SKM-1 (cell line): ENCODE measurements around the gene JAK3.
"Not testable (repeated sequence)": the region's sequence is repeated elsewhere in the genome, so short reads cannot be mapped to it uniquely, and the experiment has no call there.

Experiments used
- DNase-seq: peaks from one replicate; lab custom pipeline; 2025; ENCODE audit not compliant: unreplicated experiment; lab: John Stamatoyannopoulos, UW

JAK3 gene

DNA sequence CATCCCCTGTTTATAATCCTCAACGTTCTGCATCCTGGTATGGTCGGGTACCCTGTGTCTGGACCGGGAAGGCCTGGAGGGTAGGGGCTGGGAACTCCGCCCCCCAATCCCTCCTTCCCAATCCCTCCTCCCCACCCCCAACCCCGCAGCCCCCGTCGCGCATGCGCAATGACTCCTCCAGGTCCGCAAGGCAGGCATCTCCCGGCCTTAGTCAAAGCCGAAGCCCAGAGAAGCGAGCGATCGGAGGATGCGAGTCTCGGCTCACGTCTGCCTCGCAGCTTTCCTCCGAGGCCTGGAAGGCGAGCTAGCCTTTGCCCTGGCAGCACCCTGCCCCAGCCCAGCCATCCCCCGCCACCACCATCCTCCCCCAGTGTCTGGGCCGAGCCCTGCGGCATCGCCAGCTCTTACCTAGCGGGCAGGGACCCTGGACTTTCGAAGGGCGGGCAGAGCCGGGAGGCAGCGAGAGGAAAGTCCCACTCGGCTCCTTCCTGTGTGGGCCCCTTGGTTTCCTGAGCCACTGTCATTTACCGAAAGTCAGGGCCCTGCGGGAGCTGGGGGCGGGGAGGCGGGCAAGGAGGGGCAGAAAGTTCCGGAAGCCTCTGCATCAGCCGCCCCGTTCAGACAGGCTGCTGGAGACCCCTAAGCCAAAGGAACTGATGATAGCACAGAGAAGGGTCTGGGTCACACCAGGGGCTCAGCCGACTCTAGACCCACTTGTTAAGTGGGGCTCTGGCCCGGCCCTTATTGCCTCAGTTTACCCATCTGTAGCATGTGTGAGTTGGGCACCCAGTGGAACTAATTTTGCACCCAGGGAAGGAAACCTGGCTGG lies at the start of gene JAK3:
JAK3 (minus strand) TSS at position 445 of the 829 bp plus-strand sequence. CDS start 3,565 bp downstream, outside the sequence.
- no peak for DNase-seq

DNA sequence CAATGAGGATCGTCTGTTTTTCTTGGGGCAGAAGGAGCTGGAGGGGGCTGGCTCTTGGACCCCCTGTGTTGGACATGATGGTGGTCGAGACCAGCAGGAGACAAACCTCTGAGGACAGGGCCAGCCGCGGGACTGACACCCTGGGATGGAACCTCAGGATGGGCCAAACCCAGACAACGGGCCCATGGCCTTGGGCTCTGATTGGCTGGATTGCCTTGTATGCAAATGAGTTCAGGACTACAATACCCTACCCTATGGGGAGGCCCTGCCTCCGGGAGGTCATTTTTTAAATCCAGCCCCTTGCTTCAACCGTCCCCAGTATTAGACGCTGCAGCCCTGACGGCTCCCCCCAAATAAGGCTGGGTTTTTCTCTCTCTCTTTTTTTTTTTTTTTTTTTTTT lies 46.0 kb upstream of the JAK3 start:
- no peak for DNase-seq

- DNase-seq: no peak
Measured at GRCh38 chr19:17889609-17890214, 41.9 kb upstream of the JAK3 start.

DNA sequence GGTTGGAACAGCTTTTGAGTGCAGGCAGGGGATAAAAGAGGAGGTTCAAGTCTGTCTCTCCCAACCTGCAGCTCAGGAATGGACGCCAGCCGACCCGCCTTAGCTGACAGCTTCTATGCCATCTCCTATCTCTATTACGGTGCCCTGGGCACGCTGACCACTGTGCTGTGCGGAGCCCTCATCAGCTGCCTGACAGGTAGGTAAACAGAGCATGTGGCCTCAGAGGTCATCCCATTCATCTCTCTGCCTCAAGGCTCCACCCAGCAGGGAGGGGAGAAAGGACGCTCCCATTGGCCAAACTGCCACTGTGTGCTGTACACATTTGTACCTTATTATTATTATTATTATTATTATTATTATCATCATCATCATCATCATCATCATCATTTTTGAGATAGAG lies 40.5 kb upstream of the JAK3 start:
- DNase-seq: no peak

DNA sequence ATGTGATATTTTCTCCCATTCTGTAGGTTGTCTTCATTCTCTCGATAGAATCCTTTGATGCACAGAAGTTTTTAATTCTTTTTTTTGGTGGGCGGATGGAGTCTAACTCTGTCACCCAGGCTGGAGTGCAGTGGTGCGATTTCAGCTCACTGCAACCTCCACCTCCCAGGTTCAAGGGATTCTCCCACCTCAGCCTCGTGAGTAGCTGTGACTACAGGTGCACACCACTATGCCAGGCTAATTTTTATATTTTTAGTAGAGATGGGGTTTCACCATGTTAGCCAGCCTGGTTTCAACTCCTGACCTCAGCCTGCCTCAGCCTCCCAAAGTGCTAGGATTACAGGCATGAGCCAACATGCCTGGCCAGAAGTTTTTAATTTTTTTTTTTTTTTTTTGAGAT lies 39.4 kb upstream of the JAK3 start:
- not testable (repeated sequence) for DNase-seq

- no peak for DNase-seq
Measured at GRCh38 chr19:17886515-17886914, 38.7 kb upstream of the JAK3 start.

- no peak for DNase-seq
Measured at GRCh38 chr19:17883627-17884410, 36.0 kb upstream of the JAK3 start.

DNA sequence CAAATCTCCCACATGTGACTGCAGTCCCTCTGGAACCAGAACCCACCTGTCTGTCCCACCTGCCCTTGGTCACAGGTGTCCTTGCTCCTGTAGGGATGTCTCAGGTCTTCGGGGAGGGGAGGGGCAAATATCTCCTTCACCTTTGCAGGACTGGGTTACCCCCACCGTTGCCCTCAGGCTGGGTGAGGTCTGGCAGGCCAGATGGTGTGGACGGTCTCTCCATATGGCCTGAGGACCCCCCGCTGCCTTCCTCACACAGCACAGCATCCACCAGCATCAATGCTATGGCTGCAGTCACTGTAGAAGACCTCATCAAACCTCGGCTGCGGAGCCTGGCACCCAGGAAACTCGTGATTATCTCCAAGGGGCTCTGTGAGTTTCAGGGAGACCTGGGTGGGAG lies 33.9 kb upstream of the JAK3 start:
- DNase-seq: no peak

DNA sequence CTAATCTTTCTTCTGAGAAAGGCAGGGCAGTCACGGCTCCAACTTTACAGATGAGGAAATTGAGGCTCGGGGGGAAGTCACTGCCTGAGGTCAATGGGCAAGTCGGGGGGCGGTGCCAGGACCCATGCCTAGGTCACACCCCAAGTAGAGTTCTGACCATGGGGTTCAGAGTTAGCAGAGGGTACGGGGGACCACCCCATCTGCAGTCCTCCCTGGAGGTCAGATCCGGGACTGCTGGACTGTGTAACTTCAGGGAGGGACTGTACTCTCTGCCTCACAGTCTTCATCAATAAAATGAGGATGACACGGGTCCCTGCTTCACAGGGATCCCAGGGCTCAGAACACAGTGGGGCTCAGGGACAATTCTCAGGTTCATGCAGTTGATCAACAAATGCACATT lies 31.7 kb upstream of the JAK3 start:
- DNase-seq: no peak

- no peak for DNase-seq
Measured at GRCh38 chr19:17877696-17878095, 29.9 kb upstream of the JAK3 start.

DNA sequence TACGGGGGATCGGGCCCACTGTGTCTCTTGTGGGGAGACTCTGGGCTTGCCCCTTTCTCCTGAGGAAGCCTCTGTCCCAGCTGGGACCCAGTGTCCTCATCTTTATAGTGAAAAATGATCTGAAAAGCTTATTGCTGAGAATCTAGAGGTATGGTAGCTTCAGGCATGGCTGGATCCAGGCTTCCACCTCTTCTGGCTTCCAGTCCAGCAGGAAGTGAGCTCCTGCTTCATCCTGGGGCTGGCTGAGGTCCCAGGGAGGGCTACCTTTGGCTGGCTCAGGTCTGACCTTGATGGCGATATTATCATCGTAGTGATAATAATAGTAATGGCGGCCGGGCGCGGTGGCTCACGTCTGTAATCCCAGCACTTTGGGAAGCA lies 27.0 kb upstream of the JAK3 start:
- DNase-seq: no peak

GRCh38 chr19:17873786-17874757 lies 26.3 kb upstream of the JAK3 start:
- DNase-seq: no peak

DNA sequence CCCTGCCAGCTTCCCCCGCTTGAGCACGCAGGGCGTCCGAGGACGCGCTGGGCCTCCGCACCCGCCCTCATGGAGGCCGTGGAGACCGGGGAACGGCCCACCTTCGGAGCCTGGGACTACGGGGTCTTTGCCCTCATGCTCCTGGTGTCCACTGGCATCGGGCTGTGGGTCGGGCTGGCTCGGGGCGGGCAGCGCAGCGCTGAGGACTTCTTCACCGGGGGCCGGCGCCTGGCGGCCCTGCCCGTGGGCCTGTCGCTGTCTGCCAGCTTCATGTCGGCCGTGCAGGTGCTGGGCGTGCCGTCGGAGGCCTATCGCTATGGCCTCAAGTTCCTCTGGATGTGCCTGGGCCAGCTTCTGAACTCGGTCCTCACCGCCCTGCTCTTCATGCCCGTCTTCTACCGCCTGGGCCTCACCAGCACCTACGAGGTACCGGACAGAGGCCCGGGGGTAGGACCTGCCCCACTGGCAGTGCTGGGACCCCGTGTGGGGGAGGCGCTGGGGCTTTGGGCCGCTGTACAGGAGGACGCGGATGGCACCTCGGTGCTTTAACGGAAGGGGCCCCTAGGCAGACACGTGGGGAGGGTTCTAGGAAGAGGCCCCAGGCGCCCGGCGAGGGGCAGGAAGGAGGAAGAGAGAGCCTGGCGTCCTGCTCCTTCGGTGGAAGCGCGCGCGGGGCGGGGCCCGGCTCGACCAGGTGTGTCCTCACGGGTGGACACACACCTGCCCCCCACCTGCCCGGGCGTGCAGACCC lies 24.6 kb upstream of the JAK3 start:
- DNase-seq: no peak

DNA sequence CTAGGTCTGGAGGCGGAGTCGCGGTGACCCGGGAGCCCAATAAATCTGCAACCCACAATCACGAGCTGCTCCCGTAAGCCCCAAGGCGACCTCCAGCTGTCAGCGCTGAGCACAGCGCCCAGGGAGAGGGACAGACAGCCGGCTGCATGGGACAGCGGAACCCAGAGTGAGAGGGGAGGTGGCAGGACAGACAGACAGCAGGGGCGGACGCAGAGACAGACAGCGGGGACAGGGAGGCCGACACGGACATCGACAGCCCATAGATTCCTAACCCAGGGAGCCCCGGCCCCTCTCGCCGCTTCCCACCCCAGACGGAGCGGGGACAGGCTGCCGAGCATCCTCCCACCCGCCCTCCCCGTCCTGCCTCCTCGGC lies 24.1 kb upstream of the JAK3 start, which contains the start of gene SLC5A5:
SLC5A5 (plus strand) TSS at position 68 of the 373 bp plus-strand sequence. CDS start 375 bp downstream, outside the sequence.
- DNase-seq: no peak

DNA sequence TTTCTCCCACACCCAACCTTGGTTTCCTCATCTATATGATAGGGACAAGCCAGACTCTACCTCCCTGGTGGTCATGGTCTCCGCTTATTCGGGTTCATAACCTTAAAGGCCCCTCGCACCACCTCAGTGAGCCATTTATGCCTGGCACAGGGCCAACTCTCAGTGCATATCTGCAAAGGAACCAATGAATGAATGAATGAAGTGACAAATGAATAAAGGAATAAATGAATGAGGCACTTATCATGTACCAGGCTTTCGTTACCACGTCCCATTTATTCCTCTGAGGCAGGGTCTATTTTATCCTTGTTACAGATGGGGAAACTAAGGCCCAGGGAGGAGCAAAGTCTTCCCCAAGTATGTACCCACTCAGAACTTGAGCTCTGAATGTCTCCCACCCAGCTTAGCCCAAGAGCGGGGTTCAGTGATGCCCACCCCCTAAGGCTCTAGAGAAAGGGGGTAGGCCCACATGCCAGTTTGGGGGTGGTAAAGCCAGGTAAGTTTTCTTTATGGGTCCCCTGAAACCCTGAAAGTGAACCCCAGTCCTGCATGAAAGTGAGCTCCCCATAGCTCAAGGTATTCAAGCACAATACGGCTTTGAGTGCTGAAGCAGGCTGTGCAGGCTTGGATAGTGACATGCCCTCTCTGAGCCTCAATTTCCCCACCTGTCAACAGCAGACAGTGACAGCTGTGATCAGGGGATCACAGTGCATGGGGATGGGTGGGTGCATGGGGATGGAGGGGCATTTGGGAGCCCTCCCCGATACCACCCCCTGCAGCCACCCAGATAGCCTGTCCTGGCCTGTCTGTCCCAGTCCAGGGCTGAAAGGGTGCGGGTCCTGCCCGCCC lies 23.5 kb upstream of the JAK3 start:
- DNase-seq: no peak

DNA sequence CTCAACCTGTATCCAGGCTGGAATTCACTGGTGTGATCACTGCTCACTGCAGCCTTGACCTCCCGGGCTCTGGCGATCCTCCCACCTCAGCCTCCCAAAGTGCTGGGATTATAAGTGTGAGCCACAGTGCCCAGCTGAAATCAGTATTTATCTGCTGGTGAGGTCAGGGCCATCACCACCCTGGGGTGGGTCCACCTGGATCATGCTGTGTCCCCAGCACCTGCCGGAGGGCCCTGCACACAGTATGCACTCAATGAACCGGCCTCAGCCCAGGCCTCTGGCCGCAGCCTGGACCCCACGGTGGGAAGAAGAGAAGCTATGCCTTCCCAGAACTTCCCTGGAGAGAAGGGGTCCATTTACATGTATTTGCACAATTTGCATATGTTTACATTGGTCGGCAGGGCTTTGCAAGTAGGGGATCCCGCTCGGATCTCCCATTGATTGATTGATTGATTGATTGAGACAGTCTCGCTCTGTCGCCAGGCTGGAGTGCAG lies 21.4 kb upstream of the JAK3 start:
- DNase-seq: no peak

GRCh38 chr19:17868669-17869068 lies 20.9 kb upstream of the JAK3 start:
- DNase-seq: no peak

- DNase-seq: no peak
Measured at GRCh38 chr19:17866964-17867486, 19.2 kb upstream of the JAK3 start.
